Measurements from ENCODE around the gene NTNG2. TPM values are rescaled to one million over a fixed set of nuclear protein-coding genes. Genes with fewer than 3 reads are reported as not detected.
A peak's percentile ranks its signal among the peaks of the same experiment; 100 is the strongest.

Gene NTNG2
- total RNA-seq, 1 donor from 2014 or later, result 0.77 TPM

DNA sequence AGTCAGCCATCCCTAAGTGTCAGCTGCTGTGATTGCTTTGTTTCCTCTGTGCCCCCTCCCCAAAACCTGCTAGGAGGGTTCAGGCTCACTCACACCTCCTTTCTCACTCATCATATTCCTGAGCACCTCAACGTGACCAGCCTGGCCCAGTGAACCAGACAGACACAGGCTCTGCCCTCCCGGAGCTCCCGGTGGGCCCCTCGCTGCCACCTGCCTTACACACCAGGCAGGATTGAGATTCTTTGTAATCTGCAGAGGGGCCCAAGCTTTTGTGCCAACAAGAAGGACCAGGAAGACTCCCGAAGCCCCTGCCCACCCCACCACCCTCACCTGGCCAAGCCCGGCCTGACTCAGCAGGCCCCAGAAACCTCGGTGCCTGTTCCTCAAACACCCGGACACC, 87.8 kb downstream of the NTNG2 start:
- DNase-seq (ENCODE audit: low read depth in 2 of 2), result no peak

DNA sequence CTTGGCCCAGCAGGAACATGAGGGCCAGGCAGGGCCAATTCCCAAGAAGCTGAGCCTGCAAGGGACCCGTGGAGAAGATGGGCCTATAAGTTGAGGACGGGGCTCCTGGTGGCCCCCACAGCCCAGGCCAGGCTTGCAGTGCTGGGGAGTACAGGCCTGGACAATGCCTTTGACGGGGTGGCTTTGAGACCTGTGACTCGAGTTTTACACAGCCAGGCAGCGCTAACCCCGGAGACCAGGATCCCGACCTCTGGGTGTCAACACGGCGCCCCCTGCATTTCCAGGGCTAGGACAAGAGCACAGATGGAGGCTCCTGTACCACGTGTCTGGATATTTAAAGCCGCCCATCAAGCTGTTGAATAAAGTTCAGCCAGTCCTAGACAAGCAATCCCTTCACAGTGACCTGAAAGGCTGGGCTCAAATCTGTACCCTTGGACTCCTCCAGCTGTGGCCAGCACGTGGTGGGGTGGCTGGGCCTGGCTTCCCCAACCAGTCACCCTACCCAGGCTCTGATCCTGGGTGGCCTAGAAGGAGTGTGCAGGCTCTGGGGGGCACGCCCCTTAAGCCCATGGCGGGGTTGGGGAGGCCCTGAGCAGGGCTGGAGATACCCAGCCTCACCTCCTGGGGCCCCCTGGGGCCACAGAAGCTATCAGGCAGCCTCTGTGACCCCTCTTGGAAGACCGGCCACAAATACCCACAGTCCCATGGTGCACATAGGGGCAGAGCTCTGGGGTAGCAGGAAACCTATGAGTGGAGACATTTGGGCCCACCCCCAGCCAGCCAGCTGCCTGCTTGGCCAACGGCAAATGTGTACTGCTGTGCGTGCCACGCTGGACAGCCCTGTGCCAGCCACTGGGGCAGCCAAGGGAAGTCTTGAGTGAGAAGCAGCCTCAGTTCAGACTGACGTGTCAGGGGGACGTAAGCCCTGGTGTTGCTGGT, 88.7 kb downstream of the NTNG2 start:
- DNase-seq (ENCODE audit: low read depth in 2 of 2), result no peak

DNA sequence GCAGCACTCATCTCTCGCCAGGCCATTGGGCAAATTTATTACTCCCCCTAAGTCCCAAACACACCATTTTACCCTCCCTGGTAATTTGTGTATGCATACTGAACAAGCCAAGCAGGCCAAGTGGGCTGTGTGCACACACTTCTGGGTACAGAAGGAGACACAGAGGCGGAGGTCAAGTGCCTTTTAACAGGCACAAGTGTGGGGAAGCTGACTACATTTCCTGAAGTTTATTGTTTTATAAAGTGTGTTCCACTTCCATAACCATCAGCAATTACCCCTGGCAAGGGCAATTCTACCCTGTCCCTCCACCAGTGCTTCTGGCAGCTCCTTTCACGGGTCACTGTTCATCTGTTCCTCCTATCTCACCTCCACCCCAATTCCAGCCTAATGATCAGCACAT, 99.0 kb downstream of the NTNG2 start:
- peak in 1 of 2 donors; percentile 55 for DNase-seq (ENCODE audit: low read depth in 2 of 2)

DNA sequence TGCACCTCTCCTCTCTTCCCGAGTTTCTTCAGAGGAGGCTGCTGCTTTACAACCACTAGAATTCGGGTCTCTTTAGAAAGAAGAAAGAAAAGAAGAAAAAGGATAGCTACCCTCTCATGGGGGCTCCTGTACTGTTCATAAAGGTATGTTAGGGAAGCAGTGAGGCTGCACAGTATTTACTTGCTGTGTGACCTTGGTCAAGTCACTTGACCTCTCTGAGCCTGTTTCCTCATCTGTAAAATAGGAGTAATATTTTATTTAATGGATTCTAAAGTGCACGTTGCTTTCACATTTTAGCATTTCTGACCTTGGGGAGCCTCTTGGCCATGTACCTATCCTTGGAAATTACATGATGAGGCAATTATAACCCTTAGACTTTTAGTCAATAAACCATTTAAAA, 104.2 kb downstream of the NTNG2 start:
- no peak for DNase-seq (ENCODE audit: low read depth in 2 of 2)

DNA sequence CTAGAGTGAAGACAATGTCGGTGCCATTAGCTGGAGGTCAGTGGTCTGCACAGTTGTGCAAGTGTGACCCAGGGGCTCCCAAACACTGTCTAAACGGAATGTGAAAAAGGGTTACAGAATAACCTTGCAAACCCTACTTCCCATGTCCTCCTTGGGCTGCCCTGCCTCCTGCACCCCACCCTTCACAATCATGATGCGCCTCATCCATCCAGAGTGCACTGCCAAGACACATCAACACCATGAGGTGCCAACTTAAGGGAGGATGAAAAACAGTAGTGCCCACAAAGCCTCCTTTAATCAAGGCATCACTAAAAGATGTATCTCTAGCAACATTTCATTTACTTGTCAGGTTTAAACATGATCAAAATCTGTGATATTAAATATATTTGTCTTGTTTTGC, 105.8 kb downstream of the NTNG2 start:
- no peak for DNase-seq (ENCODE audit: low read depth in 2 of 2)

DNA sequence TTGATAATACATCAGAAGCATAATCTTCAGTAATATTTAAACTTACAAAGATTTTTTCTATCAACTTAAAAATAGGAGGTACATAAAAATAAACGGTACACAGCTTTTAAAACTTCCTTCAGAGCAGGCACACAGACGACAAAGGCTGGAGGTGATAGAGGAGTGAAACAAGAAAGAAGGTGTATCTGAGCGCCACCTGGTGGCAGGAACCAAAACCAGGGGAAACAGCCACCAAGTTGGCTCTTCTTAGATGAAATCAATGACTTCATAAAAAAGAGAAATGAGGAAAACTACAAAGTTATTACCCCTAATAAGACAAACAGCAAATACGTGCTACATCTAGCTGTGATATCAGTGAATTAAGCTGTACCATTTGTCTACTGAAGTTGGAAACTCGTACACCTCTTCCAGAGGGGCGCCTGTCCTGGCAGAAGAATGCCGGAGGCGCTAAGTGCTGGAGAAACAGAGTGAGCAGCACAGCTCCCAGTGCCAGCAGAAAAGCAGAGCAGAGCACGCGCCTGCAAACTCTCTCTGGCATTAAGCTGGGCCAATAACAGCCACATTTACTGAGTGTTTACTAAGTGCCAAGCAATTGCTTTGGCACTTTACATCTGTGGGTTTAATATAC, 107.0 kb downstream of the NTNG2 start:
- peak; percentile 40 to 69 for DNase-seq (ENCODE audit: low read depth in 2 of 2)

DNA sequence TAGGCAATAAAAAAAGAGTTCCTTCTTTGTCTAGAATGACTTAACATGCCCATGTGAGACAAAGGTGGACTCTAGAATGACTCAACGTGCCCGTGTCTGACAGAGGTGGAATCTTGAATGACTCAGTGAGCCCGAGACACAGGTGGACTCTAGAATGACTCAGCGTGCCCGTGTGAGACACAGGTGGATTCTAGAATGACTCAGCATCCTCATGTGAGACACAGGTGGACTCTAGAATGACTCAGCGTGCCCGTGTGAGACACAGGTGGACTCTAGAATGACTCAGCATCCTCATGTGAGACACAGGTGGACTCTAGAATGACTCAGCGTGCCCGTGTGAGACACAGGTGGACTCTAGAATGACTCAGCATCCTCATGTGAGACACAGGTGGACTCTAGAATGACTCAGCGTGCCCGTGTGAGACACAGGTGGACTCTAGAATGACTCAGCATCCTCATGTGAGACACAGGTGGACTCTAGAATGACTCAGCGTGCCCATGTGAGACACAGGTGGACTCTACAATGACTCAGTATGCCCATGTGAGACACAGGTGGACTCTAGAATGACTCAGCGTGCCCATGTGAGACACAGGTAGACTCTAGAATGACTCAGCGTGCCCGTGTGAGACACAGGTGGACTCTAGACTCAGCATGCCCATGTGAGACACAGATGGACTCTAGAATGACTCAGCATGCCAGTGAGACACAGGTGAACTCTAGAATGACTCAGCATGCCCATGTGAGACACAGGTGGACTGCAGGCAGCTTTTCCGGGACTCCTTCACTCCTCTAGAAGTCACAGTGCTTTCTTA, 108.1 kb downstream of the NTNG2 start:
- DNase-seq (ENCODE audit: low read depth in 2 of 2), result peak in 1 of 2 donors; percentile 60

DNA sequence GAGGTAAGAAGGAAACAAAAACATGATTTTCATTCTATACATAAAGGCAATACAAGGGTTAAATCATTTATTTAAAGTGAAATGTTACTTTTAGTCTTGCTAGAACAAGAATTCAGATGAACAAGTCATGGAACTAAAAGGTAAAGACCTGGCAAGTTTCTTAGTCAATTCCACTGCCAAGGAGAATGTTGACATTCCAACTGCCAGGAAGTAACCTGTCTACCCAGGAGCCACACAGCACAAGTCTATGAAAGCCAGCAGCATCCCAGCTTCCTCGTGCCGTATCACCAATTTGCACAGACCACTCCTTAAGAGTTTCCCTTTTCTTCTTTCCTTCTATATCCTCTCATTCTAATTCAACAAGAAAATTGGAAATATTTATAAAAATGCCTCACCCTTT, 113.0 kb downstream of the NTNG2 start:
- DNase-seq (ENCODE audit: low read depth in 2 of 2), result no peak

DNA sequence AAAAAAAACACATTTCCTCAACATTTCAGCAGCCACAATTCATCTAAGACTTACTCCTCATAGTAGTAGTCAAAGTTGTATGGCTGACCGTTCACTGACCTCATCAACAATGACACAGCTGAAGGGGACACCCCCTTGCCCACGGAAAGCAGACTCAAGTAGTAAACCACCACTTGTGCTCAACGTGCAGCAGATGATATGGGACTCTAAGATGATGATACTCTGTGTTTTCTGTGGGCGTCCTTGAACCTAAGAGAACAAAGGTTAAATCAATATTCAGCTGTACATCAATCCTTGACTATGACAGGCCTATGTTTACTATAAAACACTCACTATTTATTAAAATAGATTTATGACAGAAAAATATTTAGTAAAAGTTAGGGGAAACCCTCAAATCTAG, 121.3 kb downstream of the NTNG2 start:
- no peak for DNase-seq (ENCODE audit: low read depth in 2 of 2)

DNA sequence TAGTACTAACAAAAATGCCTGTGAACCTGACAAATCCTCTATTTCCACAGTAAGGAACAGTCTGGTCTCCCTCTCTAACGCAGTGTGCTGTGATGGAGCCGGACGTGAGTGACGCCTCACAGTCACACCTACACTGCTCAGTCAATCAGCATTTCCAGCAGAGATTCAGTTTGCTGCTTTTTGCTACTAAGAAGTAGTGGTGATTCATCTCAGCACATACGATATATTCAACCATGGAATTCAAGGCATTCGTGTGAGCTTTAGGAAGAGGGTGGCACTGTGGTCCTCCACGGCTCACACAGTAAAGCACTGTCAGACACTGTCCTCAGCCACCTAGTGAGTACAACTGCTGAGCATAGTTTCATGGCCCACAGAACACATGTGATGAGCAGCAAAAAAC, 122.0 kb downstream of the NTNG2 start:
- no peak for DNase-seq (ENCODE audit: low read depth in 2 of 2)

DNA sequence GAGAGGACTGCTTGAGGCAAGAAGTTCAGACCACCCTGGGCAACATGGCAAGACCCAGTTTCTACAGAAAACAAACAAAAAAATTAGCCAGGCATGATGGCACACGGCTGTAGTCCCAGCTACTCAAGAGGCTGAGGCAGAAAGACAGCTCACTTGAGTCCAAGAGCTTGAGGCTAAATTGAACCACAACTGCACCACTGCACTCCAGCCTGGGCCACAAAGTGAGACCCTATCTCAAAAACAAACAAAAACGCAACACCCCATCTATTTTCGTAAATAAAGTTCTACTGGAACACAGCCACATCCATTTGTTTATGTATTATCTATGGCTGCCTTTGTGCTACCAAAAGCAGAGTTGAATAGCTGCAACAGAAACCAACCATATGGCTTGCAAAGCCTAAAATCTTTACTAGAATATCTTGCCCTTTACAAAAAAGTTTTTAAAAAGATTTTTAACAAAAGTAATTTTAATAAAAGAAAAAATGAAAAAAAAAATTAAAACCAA, 125.5 kb downstream of the NTNG2 start:
- DNase-seq (ENCODE audit: low read depth in 2 of 2), result no peak

DNA sequence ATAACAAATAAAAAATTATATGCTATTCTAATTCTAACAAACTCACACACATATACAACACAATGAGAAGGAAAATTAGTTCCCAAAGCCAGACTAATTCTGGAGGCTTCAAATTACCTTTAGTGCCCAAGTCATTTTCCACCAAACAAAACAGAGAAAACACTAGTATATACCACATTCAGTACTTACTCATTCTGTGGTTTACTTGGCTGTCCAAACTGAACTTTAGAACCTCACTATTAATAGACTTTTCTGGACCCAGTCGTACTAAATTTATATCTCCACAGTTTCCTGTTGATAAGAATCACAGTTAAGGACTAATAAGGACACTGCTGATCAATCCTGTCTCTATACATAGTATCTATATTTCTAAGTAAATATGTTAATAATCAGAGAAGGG, 126.5 kb downstream of the NTNG2 start:
- no peak for DNase-seq (ENCODE audit: low read depth in 2 of 2)

DNA sequence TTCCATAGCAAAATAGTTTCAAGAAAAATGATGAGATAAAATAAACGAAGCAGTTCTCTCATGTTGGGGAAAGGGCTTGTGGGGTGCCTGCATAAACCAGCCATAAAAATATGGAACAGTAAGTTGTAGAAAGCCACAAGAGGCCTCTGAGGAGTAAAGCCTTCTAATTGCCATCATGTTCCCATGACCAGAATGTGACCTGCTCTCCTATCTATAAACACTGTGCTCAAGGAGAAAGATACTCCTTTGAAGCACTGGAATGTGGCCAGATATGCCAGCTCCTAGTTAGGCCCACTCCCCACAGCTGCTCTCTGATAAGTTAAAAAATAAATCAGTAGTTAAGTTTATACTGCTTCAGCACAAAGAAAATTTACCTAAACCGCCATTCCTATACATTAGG, 127.1 kb downstream of the NTNG2 start:
- DNase-seq (ENCODE audit: low read depth in 2 of 2), result no peak

DNA sequence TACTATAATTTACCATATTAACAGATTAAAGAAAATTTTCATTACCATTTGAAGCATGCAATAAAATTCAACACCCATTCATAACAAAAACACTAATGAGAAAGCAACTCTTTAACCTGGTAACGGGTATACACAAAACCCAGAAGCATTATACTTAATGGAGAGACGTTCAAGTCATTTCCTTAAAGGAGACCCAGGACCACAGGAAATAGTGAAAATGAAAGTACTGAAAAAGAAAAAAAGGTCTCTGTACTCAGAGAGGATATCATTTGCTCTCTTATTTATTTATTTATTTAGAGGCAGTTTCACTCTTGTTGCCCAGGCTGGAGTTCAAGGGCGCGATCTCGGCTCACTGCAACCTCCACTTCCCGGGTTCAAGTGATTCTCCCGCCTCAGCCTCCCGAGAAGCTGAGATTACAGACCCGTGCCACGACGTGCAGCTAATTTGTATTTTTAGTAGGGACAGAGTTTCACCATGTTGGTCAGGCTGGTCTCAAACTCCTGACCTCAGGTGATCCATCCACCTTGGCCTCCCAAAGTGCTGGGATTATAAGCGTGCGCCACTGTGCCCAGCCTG, 131.4 kb downstream of the NTNG2 start:
- no peak for DNase-seq (ENCODE audit: low read depth in 2 of 2)

Other genes with a start within 250 kb of the NTNG2 start
- gene MED27, start 82.2 kb upstream of the NTNG2 start, total RNA-seq, result 11.6 and 13.3 TPM in 2 replicates
- 57.0 and 76.0 TPM in 2 replicates for gene SETX, start 192.9 kb downstream of the NTNG2 start, total RNA-seq
- 7.4 and 7.7 TPM in 2 replicates for gene TTF1, start 244.8 kb downstream of the NTNG2 start, total RNA-seq
- gene CFAP77, start 248.2 kb downstream of the NTNG2 start, total RNA-seq, result 0.13 TPM in 1 of 2 replicates, not detected in the other

All from dermis microvascular lymphatic vessel endothelial cell (primary cell).